Kidney epithelial cell (primary cell): ENCODE data around the gene ZC3H13. TPM values are rescaled to one million over a fixed set of nuclear protein-coding genes. Genes with fewer than 3 reads are reported as not detected.

Experiments
- DNase-seq: peaks from one replicate; pipeline ENCODE4 v3.0.0-alpha.2; 2010; ENCODE audit warnings: low read depth
- H3K27me3 ChIP-seq: 2 replicates; pipeline ENCODE4 v1.6.0; 2011; ENCODE audit warnings: low read length; ENCODE audit not compliant: control insufficient read depth, insufficient read depth
- H3K36me3 ChIP-seq: 2 replicates; pipeline ENCODE4 v1.5.1; 2011; ENCODE audit warnings: low read length; ENCODE audit not compliant: control insufficient read depth, insufficient read depth
- H3K4me3 ChIP-seq: 2 replicates; pipeline ENCODE4 v1.5.1; 2011; ENCODE audit warnings: low read depth, mild to moderate bottlenecking, control low read depth, low read length
- CTCF ChIP-seq: IDR thresholded peaks from 2 replicates; pipeline ENCODE4 v1.5.1; 2011; ENCODE audit warnings: mild to moderate bottlenecking, moderate library complexity, low read length, control low read depth, inconsistent platforms; ENCODE audit not compliant: insufficient read depth, poor library complexity, severe bottlenecking
- total RNA-seq: library from RNA; depleted of rRNA; stranded (reverse); fragments of >200 nt; gene quantifications from 2 replicates; pipeline ENCODE4 v1.2.3, GENCODE V29; 2015

The ZC3H13 gene
- total RNA-seq, 1 donor from 2014 or later = 19.0 TPM

DNA sequence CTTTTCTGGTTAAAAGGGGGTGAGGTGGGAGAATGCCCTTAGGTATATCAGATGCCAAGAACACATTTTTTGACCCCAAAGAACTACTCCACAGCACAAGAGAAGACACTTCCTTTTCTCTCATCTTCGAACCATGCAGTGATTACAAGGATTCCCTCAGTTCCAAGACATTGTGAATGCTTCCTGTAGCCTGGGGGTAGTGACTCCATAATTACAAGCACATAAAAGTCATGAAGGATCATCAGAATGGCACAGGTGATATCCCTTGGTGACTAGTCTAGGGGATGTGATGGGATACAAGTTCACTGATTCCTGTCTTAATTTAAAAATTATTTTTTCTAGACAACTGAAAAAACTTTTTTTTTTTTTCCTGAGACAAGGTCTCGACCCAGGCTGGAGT is 78.0 kb downstream of the ZC3H13 start:
- no peaks in the 10 kb centered on the region for H3K36me3 ChIP-seq
- H3K4me3 ChIP-seq = no peak overlapping the region
- no peak for TF ChIP-seq CTCF
- H3K27me3 ChIP-seq = no peaks in the 10 kb centered on the region
- no peak for DNase-seq

GRCh38 chr13:45967589-45967988 is 85.0 kb downstream of the ZC3H13 start:
- Histone ChIP-seq H3K4me3 (no peak overlapping the region), H3K36me3 (peaks cover 1% of the 10 kb centered on the region), H3K27me3 (no peaks in the 10 kb centered on the region)
- TF ChIP-seq CTCF = no peak
- DNase-seq = no peak

DNA sequence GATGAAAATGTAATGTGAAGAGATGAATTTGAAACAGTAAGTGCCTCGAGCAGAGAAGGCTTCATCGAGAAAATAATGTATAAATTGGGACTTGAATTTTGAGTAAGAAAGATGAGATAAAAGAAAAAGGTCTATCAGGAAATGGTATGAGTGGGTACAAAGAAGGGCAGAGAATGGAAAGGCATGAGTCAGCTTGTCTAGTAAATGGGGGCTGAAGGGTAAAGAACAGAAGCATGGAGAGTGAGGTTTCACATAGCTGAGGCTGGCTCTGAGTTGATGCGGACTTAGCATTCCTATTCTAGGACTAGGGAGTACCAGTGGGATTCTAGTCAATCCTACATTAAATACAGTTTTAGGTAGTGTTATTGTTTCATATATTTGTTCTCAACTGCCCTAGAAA is 85.8 kb downstream of the ZC3H13 start:
- no peak for DNase-seq
- Histone ChIP-seq H3K36me3 (peaks cover 1% of the 10 kb centered on the region), H3K27me3 (no peaks in the 10 kb centered on the region), H3K4me3 (no peak overlapping the region)
- TF ChIP-seq CTCF = no peak

DNA sequence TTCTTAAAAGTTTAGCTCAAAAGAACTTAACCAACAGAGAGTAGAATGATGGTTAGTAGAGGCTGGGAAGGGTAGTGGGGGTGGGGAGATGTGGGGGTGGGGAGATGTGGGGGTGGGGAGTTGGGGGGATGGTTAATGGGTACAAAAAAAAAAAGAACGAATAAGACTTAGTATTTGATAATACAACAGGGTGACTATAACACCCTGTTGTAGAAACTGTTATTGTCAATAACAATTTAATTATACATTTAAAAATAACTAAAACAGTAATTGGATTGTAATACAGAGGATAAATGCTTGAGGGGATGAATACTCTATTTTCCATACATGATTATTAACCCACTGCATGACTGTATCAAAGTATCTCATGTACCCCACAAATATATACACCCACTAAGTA is 91.1 kb downstream of the ZC3H13 start:
- DNase-seq = no peak
- Histone ChIP-seq H3K27me3 (no peaks in the 10 kb centered on the region), H3K4me3 (no peak overlapping the region), H3K36me3 (no peaks in the 10 kb centered on the region)
- no peak for TF ChIP-seq CTCF

DNA sequence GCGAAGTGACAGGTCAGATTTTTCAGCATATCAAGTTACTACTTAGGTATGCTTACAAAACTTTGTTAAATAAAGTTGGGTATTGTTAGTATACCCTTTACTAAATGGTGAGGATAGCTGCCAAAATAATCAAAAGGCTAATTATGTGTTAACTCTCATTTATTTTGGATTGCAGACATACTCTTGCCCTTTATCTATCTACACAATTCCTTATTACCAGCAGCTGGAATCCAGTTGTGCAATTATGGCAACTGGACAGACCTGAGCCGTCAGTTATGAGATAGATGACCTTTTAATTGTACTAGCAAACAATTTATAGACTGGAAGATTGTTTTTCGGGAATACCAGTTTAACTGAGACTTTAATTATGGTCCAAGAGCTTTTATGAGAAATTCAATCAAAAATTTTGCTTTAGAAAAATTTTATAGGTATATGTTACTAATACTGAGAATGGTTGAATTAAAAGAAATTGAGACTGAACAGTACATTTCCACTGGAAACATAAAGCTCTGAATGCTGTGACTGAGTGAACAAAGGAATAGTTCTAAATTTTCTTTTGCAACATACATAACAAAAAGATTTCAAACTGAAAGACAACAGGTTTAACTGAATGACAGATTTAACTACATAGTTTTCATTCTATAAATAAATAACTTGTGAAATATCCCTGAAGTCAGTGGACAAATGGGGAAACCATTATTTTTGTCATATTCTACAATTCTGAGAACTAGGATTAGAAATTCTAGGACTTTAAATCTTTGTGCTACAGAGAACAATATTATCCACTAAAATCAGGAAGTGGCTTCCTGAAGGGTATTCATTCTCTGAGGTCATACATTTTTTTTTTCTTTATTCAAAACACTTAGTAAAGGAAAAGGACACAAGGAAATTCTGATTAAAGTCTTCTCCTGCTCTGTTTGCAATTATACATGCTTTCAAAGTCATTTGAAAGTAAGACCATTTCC is 97.4 kb downstream of the ZC3H13 start:
- Histone ChIP-seq H3K27me3 (no peaks in the 10 kb centered on the region), H3K4me3 (no peak overlapping the region), H3K36me3 (no peaks in the 10 kb centered on the region)
- no peak for TF ChIP-seq CTCF
- DNase-seq = no peak
